Vagina (tissue), 2 donors: ENCODE results near the gene PIGX.

Source experiments
- POLR2A ChIP-seq, 2 donors: fragments of 450-650 bp; IDR thresholded peaks; one replicate each; pipeline ENCODE4 v1.6.1; 2017; ENCODE audit warnings: antibody characterized with exemption in 2 of 2, mild to moderate bottlenecking in 2 of 2, moderate library complexity in 2 of 2
- POLR2AphosphoS5 ChIP-seq, 2 donors: sonication (generic); formaldehyde crosslinking; IDR thresholded peaks; one replicate each; pipeline ENCODE4 v1.9.0; 2017; ENCODE audit warnings: antibody characterized with exemption in 2 of 2, mild to moderate bottlenecking in 2 of 2, low read depth in 1 of 2; ENCODE audit not compliant: insufficient read depth in 1 of 2
- TF ChIP-seq, protein P1 (sequence below), 3 experiments: fragments of 450-650 bp in 2 of 3; fragments of 200-600 bp in 1 of 3; sonication (generic) in 1 of 3; IDR thresholded peaks; one replicate each; pipeline ENCODE4 v1.5.1; 2017 to 2019; ENCODE audit warnings: antibody characterized with exemption in 3 of 3, mild to moderate bottlenecking in 2 of 3, moderate library complexity in 2 of 3

DNA sequence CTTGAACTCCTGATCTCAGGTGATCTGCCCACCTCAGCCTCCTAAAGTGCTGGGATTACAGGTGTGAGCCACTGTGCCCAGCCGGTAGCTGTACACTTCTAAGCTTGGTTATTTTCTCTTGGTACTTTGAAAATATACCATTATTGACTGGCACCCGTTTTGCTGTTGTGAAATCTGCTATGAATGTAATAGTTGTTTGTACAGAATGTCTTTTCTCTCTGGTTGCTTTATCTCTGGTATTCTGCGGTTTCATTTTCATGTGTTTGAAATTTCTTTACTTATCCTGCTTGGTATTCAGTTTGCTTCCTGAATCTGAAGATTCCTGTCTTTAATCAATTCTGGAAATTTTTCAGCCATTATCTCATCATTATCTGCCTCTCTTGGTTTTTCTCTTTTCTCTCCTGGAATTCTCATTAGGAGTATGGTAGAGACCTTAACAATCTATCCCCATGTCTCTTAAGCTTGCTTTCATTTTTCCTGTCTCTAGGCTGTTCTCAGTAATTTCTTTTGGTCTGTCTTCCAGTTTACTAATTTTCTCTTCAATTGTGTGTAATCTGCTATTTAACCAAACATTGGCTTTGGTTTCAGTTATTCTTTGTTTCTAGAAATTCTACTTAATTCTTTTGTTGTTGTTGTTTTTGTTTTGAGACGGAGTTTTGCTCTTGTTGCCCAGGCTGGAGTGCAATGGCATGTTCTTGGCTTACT lies 24.6 kb downstream of the PIGX start:
- TF ChIP-seq, protein P1, sequence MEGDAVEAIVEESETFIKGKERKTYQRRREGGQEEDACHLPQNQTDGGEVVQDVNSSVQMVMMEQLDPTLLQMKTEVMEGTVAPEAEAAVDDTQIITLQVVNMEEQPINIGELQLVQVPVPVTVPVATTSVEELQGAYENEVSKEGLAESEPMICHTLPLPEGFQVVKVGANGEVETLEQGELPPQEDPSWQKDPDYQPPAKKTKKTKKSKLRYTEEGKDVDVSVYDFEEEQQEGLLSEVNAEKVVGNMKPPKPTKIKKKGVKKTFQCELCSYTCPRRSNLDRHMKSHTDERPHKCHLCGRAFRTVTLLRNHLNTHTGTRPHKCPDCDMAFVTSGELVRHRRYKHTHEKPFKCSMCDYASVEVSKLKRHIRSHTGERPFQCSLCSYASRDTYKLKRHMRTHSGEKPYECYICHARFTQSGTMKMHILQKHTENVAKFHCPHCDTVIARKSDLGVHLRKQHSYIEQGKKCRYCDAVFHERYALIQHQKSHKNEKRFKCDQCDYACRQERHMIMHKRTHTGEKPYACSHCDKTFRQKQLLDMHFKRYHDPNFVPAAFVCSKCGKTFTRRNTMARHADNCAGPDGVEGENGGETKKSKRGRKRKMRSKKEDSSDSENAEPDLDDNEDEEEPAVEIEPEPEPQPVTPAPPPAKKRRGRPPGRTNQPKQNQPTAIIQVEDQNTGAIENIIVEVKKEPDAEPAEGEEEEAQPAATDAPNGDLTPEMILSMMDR (IDR thresholded peaks at IDR 0.05) = no peak
- TF ChIP-seq POLR2A (IDR thresholded peaks at IDR 0.05) (no peak), POLR2AphosphoS5 (IDR thresholded peaks at IDR 0.05; ENCODE audit: insufficient read depth in 1 of 2, low read depth in 1 of 2) (no peak)
